ENCODE results near the gene CHTF8. TPM values are rescaled to one million over a fixed set of nuclear protein-coding genes. Genes with fewer than 3 reads are reported as not detected.

CHTF8 gene
- total RNA-seq, 1 experiment from 2014 or later: 107 TPM

DNA sequence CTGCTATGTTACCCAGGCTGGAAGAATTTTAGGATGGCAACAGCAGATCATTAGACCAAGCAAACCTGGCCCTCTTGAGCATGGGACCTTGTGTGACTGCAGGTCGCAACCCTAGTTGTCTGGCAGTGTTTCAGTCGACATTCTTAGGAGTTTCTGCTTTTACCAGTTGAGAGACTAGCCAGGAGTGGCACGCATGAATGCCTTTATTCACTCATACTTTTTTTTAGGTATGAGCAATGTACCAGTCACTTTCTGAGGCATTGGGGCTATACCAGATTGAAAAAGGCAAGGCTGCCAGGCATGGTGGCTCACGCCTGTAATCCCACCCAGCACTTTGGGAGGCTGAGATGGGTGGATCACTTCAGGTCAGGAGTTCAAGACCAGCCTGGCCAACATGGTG lies 55.1 kb downstream of the CHTF8 start:
- ChIA-PET CTCF (no interaction called here), POLR2A (no interaction called here)
- peaks cover 7% of the 10 kb centered on the region for H3K36me3 Mint-ChIP-seq (ENCODE audit: insufficient read depth, unreplicated experiment)
- intact Hi-C loops (cut with micrococcal nuclease): loop anchor here (10.0 kb wide), 1 partner anchor 152 kb away; no protein-coding TSS in a partner anchor
- peak; percentile 48 for DNase-seq (ENCODE audit: unreplicated experiment)
- peaks cover 13% of the 10 kb centered on the region for H3K4me1 Mint-ChIP-seq (ENCODE audit: insufficient read depth, unreplicated experiment)
- H3K9me3 Mint-ChIP-seq (ENCODE audit: unreplicated experiment): no peaks in the 10 kb centered on the region
- TF ChIP-seq CTCF (IDR thresholded peaks at IDR 0.05; ENCODE audit: unreplicated experiment): no peak
- no peak overlapping the region for H3K4me3 Mint-ChIP-seq (ENCODE audit: unreplicated experiment)
- no peak overlapping the region for H3K27ac Mint-ChIP-seq (ENCODE audit: low read depth, unreplicated experiment)
- no TSS peak for BruUV-seq (replicated peaks)
- no peaks in the 10 kb centered on the region for H3K27me3 Mint-ChIP-seq (ENCODE audit: insufficient read depth, unreplicated experiment)

GRCh38 chr16:69073181-69073702 lies 59.1 kb downstream of the CHTF8 start:
- peak; percentile 96 for DNase-seq (ENCODE audit: unreplicated experiment)
- Mint-ChIP-seq H3K27ac (ENCODE audit: low read depth, unreplicated experiment) (peak overlapping the region; percentile 90), H3K27me3 (ENCODE audit: insufficient read depth, unreplicated experiment) (no peaks in the 10 kb centered on the region), H3K9me3 (ENCODE audit: unreplicated experiment) (no peaks in the 10 kb centered on the region), H3K36me3 (ENCODE audit: insufficient read depth, unreplicated experiment) (peaks cover 12% of the 10 kb centered on the region), H3K4me3 (ENCODE audit: unreplicated experiment) (peak overlapping the region; percentile 30), H3K4me1 (ENCODE audit: insufficient read depth, unreplicated experiment) (peaks cover 26% of the 10 kb centered on the region)
- intact Hi-C loops (cut with micrococcal nuclease): loop anchor here (1.0 to 10.0 kb wide), 2 partner anchors 11 to 148 kb away; no protein-coding TSS in a partner anchor
- CTCF ChIA-PET: interaction anchor here (0.6 to 1.7 kb wide), 11 partner anchors 11 to 668 kb away, joined by 3 to 8 read pairs (median 3); partner anchors contain the start of gene HAS3
- POLR2A ChIA-PET: interaction anchor here (0.5 to 2.2 kb wide), 24 partner anchors 9 to 170 kb away, joined by 3 to 16 read pairs (median 5); partner anchors contain the start of genes CHTF8, HAS3 and UTP4
- BruUV-seq (replicated peaks): TSS peak; percentile 95
- no peak for TF ChIP-seq CTCF (IDR thresholded peaks at IDR 0.05; ENCODE audit: unreplicated experiment)

DNA sequence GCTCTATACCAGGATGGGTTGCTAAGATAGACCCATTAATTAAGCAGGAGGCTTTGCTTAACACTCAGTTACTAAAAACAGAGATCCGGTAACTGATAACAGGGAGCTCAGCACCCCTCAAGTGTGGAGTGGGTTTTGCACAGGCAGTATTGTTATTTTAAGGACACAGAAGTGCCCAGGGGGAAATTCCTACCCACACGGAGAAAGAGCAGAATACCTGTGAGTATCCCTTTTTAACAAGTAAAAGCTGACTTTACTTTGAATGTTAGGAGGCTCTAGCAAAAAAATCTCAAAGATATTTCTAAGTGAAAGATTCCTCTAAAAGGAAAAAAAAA lies 59.8 kb downstream of the CHTF8 start:
- ChIA-PET POLR2A (interaction anchor here (0.6 to 2.2 kb wide), 20 partner anchors 10 to 170 kb away, joined by 3 to 16 read pairs (median 5); partner anchors contain the start of genes CHTF8, HAS3 and UTP4), CTCF (interaction anchor here (0.7 to 1.7 kb wide), 8 partner anchors 10 to 86 kb away, joined by 3 to 8 read pairs (median 4); partner anchors contain the start of gene HAS3)
- Mint-ChIP-seq H3K4me1 (ENCODE audit: insufficient read depth, unreplicated experiment) (peaks cover 26% of the 10 kb centered on the region), H3K36me3 (ENCODE audit: insufficient read depth, unreplicated experiment) (peaks cover 12% of the 10 kb centered on the region), H3K27me3 (ENCODE audit: insufficient read depth, unreplicated experiment) (no peaks in the 10 kb centered on the region), H3K27ac (ENCODE audit: low read depth, unreplicated experiment) (peak overlapping the region; percentile 90), H3K9me3 (ENCODE audit: unreplicated experiment) (no peaks in the 10 kb centered on the region), H3K4me3 (ENCODE audit: unreplicated experiment) (no peak overlapping the region)
- BruUV-seq (replicated peaks): no TSS peak
- no peak for TF ChIP-seq CTCF (IDR thresholded peaks at IDR 0.05; ENCODE audit: unreplicated experiment)
- intact Hi-C loops (cut with micrococcal nuclease): loop anchor here (10.0 kb wide), 1 partner anchor 148 kb away; no protein-coding TSS in a partner anchor
- DNase-seq (ENCODE audit: unreplicated experiment): no peak

GRCh38 chr16:69071036-69071435 lies 61.4 kb downstream of the CHTF8 start:
- CTCF ChIA-PET: interaction anchor here (1.4 kb wide), 1 partner anchor 224 kb away, joined by 3 read pairs; no protein-coding TSS in a partner anchor
- POLR2A ChIA-PET: interaction anchor here (0.6 to 2.2 kb wide), 5 partner anchors 8 to 55 kb away, joined by 3 to 6 read pairs (median 4); no protein-coding TSS in a partner anchor
- Mint-ChIP-seq H3K27me3 (ENCODE audit: insufficient read depth, unreplicated experiment) (no peaks in the 10 kb centered on the region), H3K9me3 (ENCODE audit: unreplicated experiment) (no peaks in the 10 kb centered on the region), H3K4me3 (ENCODE audit: unreplicated experiment) (no peak overlapping the region), H3K36me3 (ENCODE audit: insufficient read depth, unreplicated experiment) (peaks cover 12% of the 10 kb centered on the region), H3K4me1 (ENCODE audit: insufficient read depth, unreplicated experiment) (peaks cover 26% of the 10 kb centered on the region), H3K27ac (ENCODE audit: low read depth, unreplicated experiment) (no peak overlapping the region)
- DNase-seq (ENCODE audit: unreplicated experiment): no peak
- TF ChIP-seq CTCF (IDR thresholded peaks at IDR 0.05; ENCODE audit: unreplicated experiment): no peak
- intact Hi-C loops (cut with micrococcal nuclease): loop anchor here (10.0 kb wide), 1 partner anchor 146 kb away; no protein-coding TSS in a partner anchor
- no TSS peak for BruUV-seq (replicated peaks)
